HEK293 (cell line): ENCODE results near the gene MMP25.
A peak's percentile ranks its signal among the peaks of the same experiment; 100 is the strongest.
"Not testable (repeated sequence)": the region's sequence is repeated elsewhere in the genome, so short reads cannot be mapped to it uniquely, and the experiment has no call there.

Experiments
- CTCF ChIA-PET: fragments of 350-600 bp; formaldehyde crosslinking; extraction: SDS; loops from one replicate; lab custom pipeline; 2021; ENCODE audit warnings: antibody characterized with exemption; lab: Yijun Ruan, JAX
- POLR2A ChIA-PET: fragments of 300-600 bp; formaldehyde crosslinking; extraction: SDS; loops from one replicate; lab custom pipeline; 2020; ENCODE audit warnings: antibody characterized with exemption, inconsistent platforms; lab: Yijun Ruan, JAX
- H3K27ac ChIP-seq: fragments of 200-500 bp; sonication (Bioruptor generic); 2 replicates; pipeline ENCODE4 v1.5.1; 2014; ENCODE audit warnings: low read depth, low read length, control low read depth, inconsistent platforms; ENCODE audit errors: extremely low read depth
- H3K36me3 ChIP-seq, 2 experiments: fragments of 200-500 bp in 1 of 2; sonication (Bioruptor generic) in 1 of 2; 1 replicate in 1 of 2; 2 replicates in 1 of 2; pipeline ENCODE4 v1.5.1; 2014 to 2017; ENCODE audit warnings: inconsistent platforms in 2 of 2, low read length in 2 of 2; ENCODE audit not compliant: control insufficient read depth in 2 of 2, insufficient read depth in 1 of 2
- H3K4me1 ChIP-seq: fragments of 200-500 bp; sonication (Bioruptor generic); 2 replicates; pipeline ENCODE4 v1.5.1; 2014; ENCODE audit warnings: mild to moderate bottlenecking, low read length, inconsistent platforms; ENCODE audit not compliant: control insufficient read depth, insufficient read depth
- H3K4me3 ChIP-seq: 2 replicates; pipeline ENCODE4 v1.5.1; 2011; ENCODE audit warnings: low read depth, mild to moderate bottlenecking, control low read depth, low read length, moderate library complexity
- H3K9me3 ChIP-seq: fragments of 200-500 bp; sonication (Bioruptor generic); 2 replicates; pipeline ENCODE4 v1.5.1; 2014; ENCODE audit warnings: low read depth, low read length, inconsistent platforms; ENCODE audit not compliant: control insufficient read depth, insufficient read depth
- EGR2 ChIP-seq: fragments of 450-650 bp; formaldehyde crosslinking; IDR thresholded peaks from 2 replicates; pipeline ENCODE4 v1.5.1; 2016; ENCODE audit warnings: low read depth, missing biosample characterization, missing genetic modification characterization
- GLIS1 ChIP-seq: fragments of 450-650 bp; formaldehyde crosslinking; IDR thresholded peaks from 2 replicates; pipeline ENCODE4 v1.5.1; 2016; ENCODE audit warnings: missing biosample characterization, missing genetic modification characterization
- IKZF3 ChIP-seq: fragments of 450-650 bp; IDR thresholded peaks from 2 replicates; pipeline ENCODE4 v1.5.0; 2018; ENCODE audit warnings: missing biosample characterization, mild to moderate bottlenecking, missing genetic modification characterization, moderate library complexity
- KLF9 ChIP-seq: fragments of 450-650 bp; formaldehyde crosslinking; IDR thresholded peaks from 2 replicates; pipeline ENCODE4 v1.5.1; 2016; ENCODE audit warnings: missing biosample characterization, missing genetic modification characterization, low read depth
- PRDM1 ChIP-seq: fragments of 450-650 bp; formaldehyde crosslinking; IDR thresholded peaks from 2 replicates; pipeline ENCODE4; 2016; ENCODE audit warnings: missing biosample characterization, missing genetic modification characterization
- PRDM10 ChIP-seq: fragments of 450-650 bp; formaldehyde crosslinking; IDR thresholded peaks from 2 replicates; pipeline ENCODE4 v1.5.1; 2016; ENCODE audit warnings: missing biosample characterization, missing genetic modification characterization
- ZBTB21 ChIP-seq: fragments of 450-650 bp; formaldehyde crosslinking; IDR thresholded peaks from 2 replicates; pipeline ENCODE4 v1.5.1; 2017; ENCODE audit warnings: missing biosample characterization, missing genetic modification characterization
- ZBTB6 ChIP-seq: fragments of 450-650 bp; formaldehyde crosslinking; IDR thresholded peaks from 2 replicates; pipeline ENCODE4 v1.5.1; 2017; ENCODE audit warnings: missing biosample characterization, missing genetic modification characterization
- ZBTB8A ChIP-seq: fragments of 450-650 bp; formaldehyde crosslinking; IDR thresholded peaks from 2 replicates; pipeline ENCODE4 v1.5.1; 2016; ENCODE audit warnings: missing biosample characterization, missing genetic modification characterization
- ZNF112 ChIP-seq: fragments of 450-650 bp; formaldehyde crosslinking; IDR thresholded peaks from 2 replicates; pipeline ENCODE4 v1.5.0; 2017; ENCODE audit warnings: missing biosample characterization, missing genetic modification characterization
- ZNF157 ChIP-seq: fragments of 450-650 bp; formaldehyde crosslinking; IDR thresholded peaks from 2 replicates; pipeline ENCODE4 v1.5.1; 2016; ENCODE audit warnings: missing biosample characterization, missing genetic modification characterization
- ZNF23 ChIP-seq: fragments of 450-650 bp; formaldehyde crosslinking; IDR thresholded peaks from 2 replicates; pipeline ENCODE4 v1.5.1; 2016; ENCODE audit warnings: missing biosample characterization, missing genetic modification characterization, borderline replicate concordance
- ZNF488 ChIP-seq: fragments of 450-650 bp; formaldehyde crosslinking; IDR thresholded peaks from 2 replicates; pipeline ENCODE4 v1.5.1; 2016; ENCODE audit warnings: missing biosample characterization, missing genetic modification characterization
- ZNF514 ChIP-seq: fragments of 450-650 bp; formaldehyde crosslinking; IDR thresholded peaks from 2 replicates; pipeline ENCODE4 v1.5.1; 2016; ENCODE audit warnings: missing biosample characterization, missing genetic modification characterization
- ZNF560 ChIP-seq: fragments of 450-650 bp; formaldehyde crosslinking; IDR thresholded peaks from 2 replicates; pipeline ENCODE4 v1.5.1; 2017; ENCODE audit warnings: missing biosample characterization, missing genetic modification characterization, borderline replicate concordance
- ZNF629 ChIP-seq: fragments of 450-650 bp; formaldehyde crosslinking; IDR thresholded peaks from 2 replicates; pipeline ENCODE4 v1.5.1; 2017; ENCODE audit warnings: missing biosample characterization, missing genetic modification characterization
- ZNF76 ChIP-seq: fragments of 450-650 bp; formaldehyde crosslinking; IDR thresholded peaks from 2 replicates; pipeline ENCODE4; 2016; ENCODE audit warnings: low read depth, missing biosample characterization, missing genetic modification characterization, borderline replicate concordance
- ZSCAN4 ChIP-seq: fragments of 450-650 bp; formaldehyde crosslinking; IDR thresholded peaks from 2 replicates; pipeline ENCODE4 v1.5.1; 2017; ENCODE audit warnings: missing biosample characterization, missing genetic modification characterization

MMP25 gene

GRCh38 chr16:3054965-3055733 is 8.8 kb downstream of the MMP25 start:
- Histone ChIP-seq H3K27ac (no peak overlapping the region), H3K4me3 (no peak overlapping the region), H3K9me3 (no peaks in the 10 kb centered on the region), H3K4me1 (peaks cover 3% of the 10 kb centered on the region), H3K36me3 (peaks cover 0 to 21% of the 10 kb centered on the region in 2 experiments; a peak in 2 of 3 replicates)
- POLR2A ChIA-PET, result interaction anchor here (0.6 kb wide), 1 partner anchor 80 kb away, joined by 9 read pairs; the partner anchor contains the start of gene ZNF213
- TF ChIP-seq ZNF23 (tag by site-specific recombination), result no peak
- no peak for TF ChIP-seq GLIS1
- peak; percentile 31; the same call in 1 of the 2 replicates for TF ChIP-seq ZBTB21
- 0 out of 2 replicates have a peak, but pooled peaks have one; percentile 18 for TF ChIP-seq ZNF629 (tag by site-specific recombination)
- 0 out of 2 replicates have a peak, but pooled peaks have one; percentile 18 for TF ChIP-seq ZBTB8A (tag by site-specific recombination)
- TF ChIP-seq ZNF157, result no peak
- TF ChIP-seq IKZF3 (tag by site-specific recombination), result no peak
- CTCF ChIA-PET, result interaction anchor here (0.6 to 1.1 kb wide), 2 partner anchors 7 to 75 kb away, joined by 5 to 6 read pairs; no protein-coding TSS in a partner anchor

- CTCF ChIA-PET, result interaction anchor here (0.6 to 5.3 kb wide), 4 partner anchors 8 to 74 kb away, joined by 3 to 39 read pairs (median 6); no protein-coding TSS in a partner anchor
- H3K9me3 ChIP-seq, H3K27ac ChIP-seq, H3K4me3 ChIP-seq, H3K4me1 ChIP-seq: not testable (repeated sequence)
- peaks cover 0 to 21% of the 10 kb centered on the region in 2 experiments; a peak in 2 of 3 replicates for H3K36me3 ChIP-seq
- POLR2A ChIA-PET, result interaction anchor here (0.6 to 1.1 kb wide), 2 partner anchors 10 to 79 kb away, joined by 3 to 9 read pairs; partner anchors contain the start of genes IL32 and ZNF213
Observed at GRCh38 chr16:3055734-3056115, 9.4 kb downstream of the MMP25 start.

GRCh38 chr16:3056336-3057180 is 10.2 kb downstream of the MMP25 start:
- Histone ChIP-seq H3K4me1 (peaks cover 3% of the 10 kb centered on the region), H3K36me3 (peaks cover 0 to 21% of the 10 kb centered on the region in 2 experiments; a peak in 2 of 3 replicates), H3K27ac (no peak overlapping the region), H3K4me3 (no peak overlapping the region), H3K9me3 (no peaks in the 10 kb centered on the region)
- ChIA-PET CTCF (interaction anchor here (0.8 to 5.3 kb wide), 2 partner anchors 11 to 24 kb away, joined by 3 to 39 read pairs; no protein-coding TSS in a partner anchor), POLR2A (interaction anchor here (0.6 to 1.1 kb wide), 4 partner anchors 9 to 78 kb away, joined by 3 to 9 read pairs (median 3); partner anchors contain the start of genes HCFC1R1, IL32 and ZNF213)
- TF ChIP-seq PRDM10 (tag by site-specific recombination), result peak; percentile 39
- no peak for TF ChIP-seq ZNF112
- peak; percentile 27; the same call in 1 of the 2 replicates for TF ChIP-seq PRDM1 (tag by site-specific recombination)
- TF ChIP-seq ZNF560 (tag by site-specific recombination), result no peak
- TF ChIP-seq ZSCAN4 (tag by site-specific recombination), result no peak
- TF ChIP-seq ZBTB6 (tag by site-specific recombination), result no peak
- no peak for TF ChIP-seq ZNF514 (tag by site-specific recombination)
- no peak for TF ChIP-seq KLF9
- no peak for TF ChIP-seq ZNF76 (tag by site-specific recombination)
- no peak for TF ChIP-seq ZNF488
- peak; percentile 11; the same call in 1 of the 2 replicates for TF ChIP-seq EGR2
